Suppressor macrophage treated with lipopolysaccharide for 4 hours (primary cell): Measurements from ENCODE around the gene RAB7A.
"Not testable (repeated sequence)": the region's sequence is repeated elsewhere in the genome, so short reads cannot be mapped to it uniquely, and the experiment has no call there.

ENCODE experiments used
- DNase-seq: peaks from one replicate; pipeline ENCODE4 v3.0.0-alpha.2; 2020

Gene RAB7A

GRCh38 chr3:128712848-128713247 lies 13.1 kb upstream of the RAB7A start:
- no peak for DNase-seq

GRCh38 chr3:128714887-128715491 lies 11.0 kb upstream of the RAB7A start:
- DNase-seq = peak; percentile 75

- peak; percentile 71 for DNase-seq
Measured at GRCh38 chr3:128718892-128719291, 7.1 kb upstream of the RAB7A start.

- no peak for DNase-seq
Measured at GRCh38 chr3:128720891-128721290, 5.1 kb upstream of the RAB7A start.

GRCh38 chr3:128723477-128723876 lies 2.5 kb upstream of the RAB7A start:
- no peak for DNase-seq

- no peak for DNase-seq
Measured at GRCh38 chr3:128725547-128726022, 398 bp upstream of the RAB7A start.

- DNase-seq = no peak
Measured at GRCh38 chr3:128727059-128727458, 1.1 kb downstream of the RAB7A start.

- peak; percentile 43 for DNase-seq
Measured at GRCh38 chr3:128727485-128727884, 1.5 kb downstream of the RAB7A start.

- DNase-seq = no peak
Measured at GRCh38 chr3:128727996-128728395, 2.0 kb downstream of the RAB7A start.

- DNase-seq = not testable (repeated sequence)
Measured at GRCh38 chr3:128728521-128728920, 2.5 kb downstream of the RAB7A start.

GRCh38 chr3:128730471-128730870 lies 4.5 kb downstream of the RAB7A start:
- peak; percentile 83 for DNase-seq

GRCh38 chr3:128734523-128735189 lies 8.7 kb downstream of the RAB7A start:
- no peak for DNase-seq

- no peak for DNase-seq
Measured at GRCh38 chr3:128735287-128735686, 9.3 kb downstream of the RAB7A start.

- DNase-seq = no peak
Measured at GRCh38 chr3:128735884-128736283, 9.9 kb downstream of the RAB7A start.

- DNase-seq = peak; percentile 35
Measured at GRCh38 chr3:128736601-128737000, 10.6 kb downstream of the RAB7A start.

- DNase-seq = no peak
Measured at GRCh38 chr3:128740621-128741020, 14.6 kb downstream of the RAB7A start.

- no peak for DNase-seq
Measured at GRCh38 chr3:128742821-128743594, 17.0 kb downstream of the RAB7A start.

- DNase-seq = no peak
Measured at GRCh38 chr3:128745742-128746141, 19.8 kb downstream of the RAB7A start.

- DNase-seq = no peak
Measured at GRCh38 chr3:128746881-128747280, 20.9 kb downstream of the RAB7A start.

- peak; percentile 76 for DNase-seq
Measured at GRCh38 chr3:128748557-128748956, 22.6 kb downstream of the RAB7A start.

- no peak for DNase-seq
Measured at GRCh38 chr3:128749035-128749434, 23.1 kb downstream of the RAB7A start.

GRCh38 chr3:128749561-128749960 lies 23.6 kb downstream of the RAB7A start:
- DNase-seq = not testable (repeated sequence)

GRCh38 chr3:128753715-128754114 lies 27.7 kb downstream of the RAB7A start:
- no peak for DNase-seq

GRCh38 chr3:128760042-128760441 lies 34.1 kb downstream of the RAB7A start:
- DNase-seq = no peak
